Dendritic cell treated with granulocyte-macrophage colony-stimulating factor and Interleukin-4, amounts not matched to agents 40 ng/mL and 50 ng/mL, for 4 days (primary cell): ENCODE data around the gene P2RY2.

ENCODE experiments used
- H3K27ac Mint-ChIP-seq: one replicate; pipeline ENCODE4 v1.8.0; 2022; ENCODE audit warnings: mild to moderate bottlenecking, mixed read lengths
- H3K27me3 Mint-ChIP-seq: one replicate; pipeline ENCODE4 v1.8.0; 2022; ENCODE audit warnings: mild to moderate bottlenecking, mixed read lengths
- H3K36me3 Mint-ChIP-seq: one replicate; pipeline ENCODE4 v1.8.0; 2022; ENCODE audit warnings: low read depth, mixed read lengths
- H3K4me1 Mint-ChIP-seq: one replicate; pipeline ENCODE4 v1.8.0; 2022; ENCODE audit warnings: low read depth, mixed read lengths
- H3K4me3 Mint-ChIP-seq: one replicate; pipeline ENCODE4 v1.8.0; 2022; ENCODE audit warnings: mild to moderate bottlenecking, moderate library complexity, mixed read lengths
- H3K9me3 Mint-ChIP-seq: one replicate; pipeline ENCODE4 v1.8.0; 2022; ENCODE audit warnings: mixed read lengths
- intact Hi-C: fragments of 100-400 bp; cut with micrococcal nuclease; formaldehyde crosslinking; loops from one replicate; pipeline ENCODE4 v1.15.0; 2022

P2RY2 gene

GRCh38 chr11:73242251-73243092 lies 24.4 kb downstream of the P2RY2 start:
- Mint-ChIP-seq H3K4me3 (peak overlapping the region; percentile 30), H3K4me1 (peaks cover 47% of the 10 kb centered on the region), H3K27ac (peak overlapping the region; percentile 65), H3K27me3 (no peaks in the 10 kb centered on the region), H3K36me3 (no peaks in the 10 kb centered on the region), H3K9me3 (no peaks in the 10 kb centered on the region)
- intact Hi-C loops: loop anchor here (1.0 kb wide), 1 partner anchor 47 kb away; no protein-coding TSS in a partner anchor

- Mint-ChIP-seq H3K36me3 (no peaks in the 10 kb centered on the region), H3K27ac (peak overlapping the region; percentile 65), H3K4me3 (no peak overlapping the region), H3K27me3 (no peaks in the 10 kb centered on the region), H3K4me1 (peaks cover 41% of the 10 kb centered on the region), H3K9me3 (no peaks in the 10 kb centered on the region)
- intact Hi-C loops: no loop called here
These were observed 25.0 kb downstream of the P2RY2 start for GRCh38 chr11:73243093-73243485.

- intact Hi-C loops: no loop called here
- no peaks in the 10 kb centered on the region for H3K36me3 Mint-ChIP-seq
- H3K4me1 Mint-ChIP-seq: peaks cover 41% of the 10 kb centered on the region
- H3K27ac Mint-ChIP-seq: no peak overlapping the region
- no peaks in the 10 kb centered on the region for H3K9me3 Mint-ChIP-seq
- no peak overlapping the region for H3K4me3 Mint-ChIP-seq
- H3K27me3 Mint-ChIP-seq: no peaks in the 10 kb centered on the region
These were observed 26.6 kb downstream of the P2RY2 start for GRCh38 chr11:73244589-73245240.

GRCh38 chr11:73245461-73245860 lies 27.4 kb downstream of the P2RY2 start:
- no peaks in the 10 kb centered on the region for H3K9me3 Mint-ChIP-seq
- H3K4me1 Mint-ChIP-seq: peaks cover 36% of the 10 kb centered on the region
- intact Hi-C loops: no loop called here
- H3K27me3 Mint-ChIP-seq: no peaks in the 10 kb centered on the region
- no peak overlapping the region for H3K27ac Mint-ChIP-seq
- no peaks in the 10 kb centered on the region for H3K36me3 Mint-ChIP-seq
- no peak overlapping the region for H3K4me3 Mint-ChIP-seq

GRCh38 chr11:73246303-73246702 lies 28.2 kb downstream of the P2RY2 start:
- H3K4me3 Mint-ChIP-seq: no peak overlapping the region
- H3K36me3 Mint-ChIP-seq: no peaks in the 10 kb centered on the region
- intact Hi-C loops: no loop called here
- H3K9me3 Mint-ChIP-seq: no peaks in the 10 kb centered on the region
- no peaks in the 10 kb centered on the region for H3K27me3 Mint-ChIP-seq
- no peak overlapping the region for H3K27ac Mint-ChIP-seq
- peaks cover 36% of the 10 kb centered on the region for H3K4me1 Mint-ChIP-seq

- Mint-ChIP-seq H3K4me1 (peaks cover 22% of the 10 kb centered on the region), H3K27me3 (no peaks in the 10 kb centered on the region), H3K27ac (no peak overlapping the region), H3K9me3 (no peaks in the 10 kb centered on the region), H3K4me3 (no peak overlapping the region), H3K36me3 (no peaks in the 10 kb centered on the region)
- intact Hi-C loops: no loop called here
These were observed 30.6 kb downstream of the P2RY2 start for GRCh38 chr11:73248526-73249185.

GRCh38 chr11:73249304-73249703 lies 31.2 kb downstream of the P2RY2 start:
- H3K4me3 Mint-ChIP-seq: no peak overlapping the region
- no peaks in the 10 kb centered on the region for H3K27me3 Mint-ChIP-seq
- peaks cover 22% of the 10 kb centered on the region for H3K4me1 Mint-ChIP-seq
- no peaks in the 10 kb centered on the region for H3K36me3 Mint-ChIP-seq
- H3K27ac Mint-ChIP-seq: no peak overlapping the region
- intact Hi-C loops: no loop called here
- no peaks in the 10 kb centered on the region for H3K9me3 Mint-ChIP-seq

- Mint-ChIP-seq H3K9me3 (no peaks in the 10 kb centered on the region), H3K27ac (no peak overlapping the region), H3K4me3 (no peak overlapping the region), H3K36me3 (no peaks in the 10 kb centered on the region), H3K4me1 (peaks cover 15% of the 10 kb centered on the region), H3K27me3 (no peaks in the 10 kb centered on the region)
- intact Hi-C loops: no loop called here
These were observed 32.0 kb downstream of the P2RY2 start for GRCh38 chr11:73249853-73250783.

- H3K9me3 Mint-ChIP-seq: no peaks in the 10 kb centered on the region
- intact Hi-C loops: no loop called here
- H3K4me1 Mint-ChIP-seq: peaks cover 11% of the 10 kb centered on the region
- no peak overlapping the region for H3K4me3 Mint-ChIP-seq
- peak overlapping the region; percentile 38 for H3K27ac Mint-ChIP-seq
- no peaks in the 10 kb centered on the region for H3K27me3 Mint-ChIP-seq
- no peaks in the 10 kb centered on the region for H3K36me3 Mint-ChIP-seq
These were observed 34.6 kb downstream of the P2RY2 start for GRCh38 chr11:73252577-73253191.

- peaks cover 34% of the 10 kb centered on the region for H3K4me1 Mint-ChIP-seq
- H3K9me3 Mint-ChIP-seq: no peaks in the 10 kb centered on the region
- no peak overlapping the region for H3K4me3 Mint-ChIP-seq
- H3K27ac Mint-ChIP-seq: peak overlapping the region; percentile 46
- intact Hi-C loops: no loop called here
- no peaks in the 10 kb centered on the region for H3K36me3 Mint-ChIP-seq
- peaks cover 3% of the 10 kb centered on the region for H3K27me3 Mint-ChIP-seq
These were observed 39.4 kb downstream of the P2RY2 start for GRCh38 chr11:73257342-73258103.

- Mint-ChIP-seq H3K4me3 (no peak overlapping the region), H3K27me3 (peaks cover 9% of the 10 kb centered on the region), H3K27ac (no peak overlapping the region), H3K4me1 (peaks cover 43% of the 10 kb centered on the region), H3K36me3 (no peaks in the 10 kb centered on the region), H3K9me3 (no peaks in the 10 kb centered on the region)
- intact Hi-C loops: no loop called here
These were observed 40.3 kb downstream of the P2RY2 start for GRCh38 chr11:73258104-73259035.
